Erythroblast (primary cell): ENCODE results near the gene LRP1.

Experiments
- GATA1 ChIP-seq: IDR thresholded peaks from 2 replicates; pipeline ENCODE4 v1.6.1; 2011; ENCODE audit warnings: low read depth, mild to moderate bottlenecking, control low read depth, low read length, moderate library complexity
- POLR2A ChIP-seq: IDR thresholded peaks from 2 replicates; pipeline ENCODE4 v1.6.1; 2011; ENCODE audit warnings: mild to moderate bottlenecking, low read length

GRCh38 chr12:57080855-57081254, 47.4 kb upstream of the LRP1 start:
- TF ChIP-seq POLR2A (no peak), GATA1 (no peak)
